Colonic mucosa (tissue), 4 donors: ENCODE results near the gene TMTC2. TPM values are rescaled to one million over a fixed set of nuclear protein-coding genes. Genes with fewer than 3 reads are reported as not detected.

Experiments used
- DNase-seq: peaks from one replicate; pipeline ENCODE4 v3.0.0-alpha.2; 2020
- H3K27ac ChIP-seq: fragments of 200-600 bp; one replicate; pipeline ENCODE4 v1.8.0; 2021
- H3K27me3 ChIP-seq: fragments of 200-600 bp; one replicate; pipeline ENCODE4 v1.8.0; 2021
- H3K36me3 ChIP-seq: fragments of 200-600 bp; one replicate; pipeline ENCODE4 v1.8.0; 2021
- H3K4me1 ChIP-seq: fragments of 200-600 bp; one replicate; pipeline ENCODE4 v1.8.0; 2021; ENCODE audit warnings: mild to moderate bottlenecking
- H3K4me3 ChIP-seq: fragments of 200-600 bp; one replicate; pipeline ENCODE4 v1.8.0; 2021
- H3K9ac ChIP-seq, 2 donors: one replicate each; pipeline ENCODE4 v1.7.0; 2013; ENCODE audit warnings: control low read depth in 2 of 2, low read depth in 2 of 2, low read length in 2 of 2
- H3K9me3 ChIP-seq: fragments of 200-600 bp; one replicate; pipeline ENCODE4 v1.8.0; 2021
- CTCF ChIP-seq: fragments of 200-600 bp; IDR thresholded peaks from one replicate; pipeline ENCODE4 v1.8.0; 2022; ENCODE audit warnings: antibody characterized with exemption, mild to moderate bottlenecking
- intact Hi-C: fragments of 100-400 bp; cut with DNase I; formaldehyde crosslinking; loops from one replicate; pipeline ENCODE4 v1.14.1; 2022
- total RNA-seq, 2 donors: library from RNA; stranded (reverse); fragmentation: NEBNext Ultra II Directional in 1 of 2; extraction: Animal tissue kit (Norgen Biotek cat#: 25700) in 1 of 2; gene quantifications; one replicate each; pipeline ENCODE4 v1.2.1, GENCODE V29; 2021
- donor health status: healthy.
- donor health status: DM: no; HTN: no; CAD: no.
- donor health status: DM: no; HTN: no; CAD: no.

The TMTC2 gene
- total RNA-seq, 2 donors from 2014 or later: 12.2 to 20.6 TPM

- Histone ChIP-seq H3K9ac (no peak overlapping the region), H3K36me3 (no peaks in the 10 kb centered on the region), H3K27ac (no peak overlapping the region), H3K27me3 (no peaks in the 10 kb centered on the region), H3K4me3 (no peak overlapping the region), H3K9me3 (no peaks in the 10 kb centered on the region), H3K4me1 (no peaks in the 10 kb centered on the region)
- intact Hi-C loops: no loop called here
- TF ChIP-seq CTCF: no peak
- DNase-seq: no peak
These were observed 42.0 kb downstream of the TMTC2 start for GRCh38 chr12:82728710-82729109.

GRCh38 chr12:82730953-82731459 lies 44.3 kb downstream of the TMTC2 start:
- Histone ChIP-seq H3K4me3 (no peak overlapping the region), H3K9ac (no peak overlapping the region), H3K9me3 (no peaks in the 10 kb centered on the region), H3K36me3 (no peaks in the 10 kb centered on the region), H3K27me3 (no peaks in the 10 kb centered on the region), H3K27ac (no peak overlapping the region), H3K4me1 (no peaks in the 10 kb centered on the region)
- TF ChIP-seq CTCF: no peak
- intact Hi-C loops: no loop called here
- no peak for DNase-seq

GRCh38 chr12:82740129-82741000 lies 53.7 kb downstream of the TMTC2 start:
- no peak for DNase-seq
- no peaks in the 10 kb centered on the region for H3K36me3 ChIP-seq
- H3K4me3 ChIP-seq: no peak overlapping the region
- H3K27ac ChIP-seq: no peak overlapping the region
- TF ChIP-seq CTCF: no peak
- intact Hi-C loops: no loop called here
- no peaks in the 10 kb centered on the region for H3K9me3 ChIP-seq
- H3K4me1 ChIP-seq: no peaks in the 10 kb centered on the region
- H3K27me3 ChIP-seq: no peaks in the 10 kb centered on the region
- H3K9ac ChIP-seq: no peak overlapping the region

- H3K4me1 ChIP-seq: no peaks in the 10 kb centered on the region
- H3K9me3 ChIP-seq: no peaks in the 10 kb centered on the region
- no peak overlapping the region for H3K27ac ChIP-seq
- H3K4me3 ChIP-seq: no peak overlapping the region
- DNase-seq: no peak
- intact Hi-C loops: no loop called here
- no peaks in the 10 kb centered on the region for H3K27me3 ChIP-seq
- TF ChIP-seq CTCF: no peak
- H3K36me3 ChIP-seq: no peaks in the 10 kb centered on the region
- H3K9ac ChIP-seq: no peak overlapping the region
These were observed 58.5 kb downstream of the TMTC2 start for GRCh38 chr12:82745063-82745674.

GRCh38 chr12:82745807-82746206 lies 59.1 kb downstream of the TMTC2 start:
- intact Hi-C loops: no loop called here
- H3K4me3 ChIP-seq: no peak overlapping the region
- H3K27me3 ChIP-seq: no peaks in the 10 kb centered on the region
- no peak overlapping the region for H3K9ac ChIP-seq
- no peaks in the 10 kb centered on the region for H3K9me3 ChIP-seq
- no peaks in the 10 kb centered on the region for H3K36me3 ChIP-seq
- DNase-seq: no peak
- H3K4me1 ChIP-seq: no peaks in the 10 kb centered on the region
- TF ChIP-seq CTCF: no peak
- no peak overlapping the region for H3K27ac ChIP-seq
